22Rv1 (cell line): ENCODE data around the gene ASPSCR1.

ENCODE experiments used
- H3K27ac ChIP-seq: fragments of 450-650 bp; 2 replicates; pipeline ENCODE4 v1.5.1; 2017
- CTCF ChIP-seq: fragments of 450-650 bp; IDR thresholded peaks from 2 replicates; pipeline ENCODE4 v1.5.1; 2017; ENCODE audit warnings: mild to moderate bottlenecking
- ZFX ChIP-seq: fragments of 450-650 bp; IDR thresholded peaks from 2 replicates; pipeline ENCODE4 v1.6.1; 2017; ENCODE audit warnings: antibody characterized with exemption, borderline replicate concordance

The ASPSCR1 gene

GRCh38 chr17:82017612-82018151 lies 40.3 kb downstream of the ASPSCR1 start:
- no peak for TF ChIP-seq ZFX
- no peak for TF ChIP-seq CTCF
- peak overlapping the region; percentile 49 for H3K27ac ChIP-seq

DNA sequence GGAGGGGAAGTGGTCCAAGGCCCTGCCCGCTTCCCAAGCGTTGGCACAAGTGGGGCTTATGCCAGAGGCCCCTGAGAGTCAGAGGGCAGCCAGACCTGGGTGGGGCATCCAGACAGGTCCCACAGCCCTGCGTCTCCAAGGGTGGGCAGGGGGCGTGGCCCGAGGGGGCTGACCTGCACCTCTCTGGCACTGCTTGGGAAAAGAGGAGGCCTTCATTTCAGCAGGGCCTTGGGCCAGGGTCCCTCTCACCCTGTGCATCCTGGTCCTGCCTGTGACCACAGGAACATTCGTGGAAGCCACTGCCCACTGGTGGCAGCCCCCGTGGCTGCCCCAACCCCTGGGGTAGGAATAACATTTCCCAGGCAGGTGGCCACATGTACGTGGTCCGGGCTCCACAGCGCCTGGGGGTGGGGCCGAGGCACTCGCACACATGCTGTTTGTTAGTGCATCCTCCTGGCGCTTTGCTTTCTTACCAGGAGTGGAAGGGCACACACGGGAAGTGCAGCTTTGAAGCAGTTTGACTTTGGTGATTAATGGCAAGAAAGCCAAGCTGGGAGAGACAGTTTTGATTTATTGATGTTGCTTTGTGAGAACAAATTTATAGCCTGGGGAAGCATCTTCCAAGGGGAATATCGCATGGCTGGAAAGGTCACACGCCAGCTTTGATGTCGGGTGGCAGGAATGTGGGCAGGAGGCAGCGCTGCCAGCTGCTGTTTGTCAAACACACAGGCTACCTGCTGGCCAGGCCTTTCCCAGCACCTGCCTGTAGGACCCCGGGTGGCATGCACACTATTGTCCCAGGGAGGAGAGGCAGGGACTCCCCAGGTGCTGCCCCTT lies 40.9 kb downstream of the ASPSCR1 start:
- TF ChIP-seq ZFX (no peak), CTCF (no peak)
- H3K27ac ChIP-seq: peak overlapping the region; percentile 49

- peak overlapping the region; percentile 93 for H3K27ac ChIP-seq
These were observed 41.7 kb downstream of the ASPSCR1 start for GRCh38 chr17:82018989-82019689.

DNA sequence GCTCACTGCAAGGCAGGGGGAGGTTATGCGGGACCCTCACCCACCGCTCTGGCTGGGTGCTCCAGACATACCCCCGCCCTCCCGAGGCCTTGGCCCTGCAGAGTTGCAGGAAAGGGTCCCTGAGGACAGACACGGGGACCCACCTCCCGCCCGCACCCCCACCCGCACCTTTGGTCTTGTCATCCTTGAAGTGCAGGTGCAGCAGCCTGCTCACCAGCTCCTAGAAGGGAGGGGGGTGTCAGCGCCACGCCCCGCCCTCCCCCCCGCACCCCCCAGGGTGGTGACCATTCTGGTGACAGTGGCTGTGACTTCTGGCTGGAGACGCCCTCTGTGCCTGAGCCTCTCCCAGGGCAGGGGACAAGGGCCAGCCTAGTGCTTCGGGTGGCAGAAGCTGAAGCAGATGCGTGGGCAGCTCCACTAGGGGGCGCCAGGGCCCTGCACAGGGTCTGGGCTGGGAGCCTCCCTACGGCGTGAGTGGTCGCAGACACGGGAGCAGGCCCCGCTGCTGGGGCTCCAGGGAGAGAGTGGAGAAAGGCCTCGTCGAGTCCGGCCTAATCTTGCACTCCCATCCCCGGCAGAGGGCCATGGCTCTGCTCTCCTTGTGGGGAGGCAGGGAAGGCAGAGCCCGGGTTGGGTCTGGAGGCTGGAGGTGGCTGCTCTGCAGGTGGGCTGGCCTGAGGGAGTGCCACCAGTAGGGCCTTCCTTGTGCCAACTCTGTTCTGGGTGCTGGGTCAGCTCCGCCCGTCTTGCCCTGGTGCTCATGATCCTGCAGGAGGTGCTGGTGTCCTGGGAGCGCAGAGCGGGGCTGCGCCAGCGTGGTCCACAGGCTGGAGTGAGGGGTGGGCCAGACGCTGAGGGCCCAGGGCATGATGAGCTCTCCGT lies 42.5 kb downstream of the ASPSCR1 start:
- TF ChIP-seq ZFX (no peak), CTCF (peak; percentile 94)
- H3K27ac ChIP-seq: peak overlapping the region; percentile 93

More at GRCh38 chr17:82018989-82019689, 41.7 kb downstream of the ASPSCR1 start:
- no peak for TF ChIP-seq ZFX
- no peak for TF ChIP-seq CTCF

DNA sequence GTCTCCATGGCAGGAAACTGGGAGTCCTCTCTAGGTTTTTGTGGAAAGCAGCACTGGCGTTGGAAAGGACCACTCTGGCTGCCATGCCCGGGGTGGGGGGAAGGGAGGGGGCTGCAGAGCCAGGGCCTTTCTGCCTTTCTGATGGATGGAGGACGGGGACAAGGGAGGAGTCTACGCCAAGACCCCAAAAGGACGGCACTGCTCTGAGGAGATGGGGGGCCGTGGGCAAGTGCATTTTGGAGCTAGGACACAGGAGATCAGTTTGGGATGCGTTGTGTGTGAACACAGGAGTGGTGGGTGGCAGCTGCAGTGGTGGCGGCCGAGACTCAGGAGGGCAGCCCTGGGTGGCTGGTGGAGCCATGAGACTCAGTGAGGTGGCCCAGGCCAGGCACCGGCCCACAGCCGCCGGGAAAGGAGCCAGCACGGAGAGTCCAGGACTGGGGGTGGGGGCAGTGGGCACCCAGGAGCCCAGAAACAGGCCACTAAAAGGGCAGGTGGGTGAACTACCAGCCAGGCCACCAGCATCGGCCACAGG lies 43.2 kb downstream of the ASPSCR1 start:
- peak overlapping the region; percentile 93 for H3K27ac ChIP-seq
- TF ChIP-seq ZFX (no peak), CTCF (no peak)

GRCh38 chr17:82021107-82021899 lies 43.9 kb downstream of the ASPSCR1 start:
- TF ChIP-seq CTCF (peak; percentile 58), ZFX (no peak)
- peak overlapping the region; percentile 93 for H3K27ac ChIP-seq
